SK-N-SH treated with all-trans-retinoic acid at 6 μM for 48 hours (cell line): ENCODE data around the gene TMED1.

Source experiments
- ATAC-seq: fragments of 200-7000 bp; cut with Tn5 transposase; 3 replicates; pipeline ENCODE4 v1.9.1; 2020; ENCODE audit warnings: mild to moderate bottlenecking, moderate library complexity
- ARNTL ChIP-seq: fragments of 450-650 bp; formaldehyde crosslinking; IDR thresholded peaks from 2 replicates; pipeline ENCODE4 v1.5.0; 2020; ENCODE audit warnings: low read depth, mild to moderate bottlenecking, moderate library complexity, borderline replicate concordance
- BACH2 ChIP-seq: fragments of 250-450 bp; sonication (Bioruptor Pico); IDR thresholded peaks from 2 replicates; pipeline ENCODE4 v1.9.0; 2021; ENCODE audit warnings: mild to moderate bottlenecking, borderline replicate concordance
- CSDC2 ChIP-seq: fragments of 250-450 bp; sonication (Bioruptor Pico); IDR thresholded peaks from 2 replicates; pipeline ENCODE4 v1.5.0; 2020; ENCODE audit warnings: mild to moderate bottlenecking, moderate library complexity
- GLIS3 ChIP-seq: fragments of 250-450 bp; sonication (Bioruptor Pico); IDR thresholded peaks from 2 replicates; pipeline ENCODE4 v1.5.0; 2020; ENCODE audit warnings: mild to moderate bottlenecking, moderate library complexity
- ISL1 ChIP-seq: fragments of 250-450 bp; sonication (Bioruptor Pico); IDR thresholded peaks from 2 replicates; pipeline ENCODE4 v2.1.2; 2022; ENCODE audit warnings: mild to moderate bottlenecking, moderate library complexity
- OSR1 ChIP-seq: fragments of 250-450 bp; sonication (Bioruptor Pico); IDR thresholded peaks from 2 replicates; pipeline ENCODE4 v1.8.0; 2022; ENCODE audit warnings: moderate library complexity, mild to moderate bottlenecking, inconsistent platforms
- PPARA ChIP-seq: fragments of 250-450 bp; sonication (Bioruptor Pico); IDR thresholded peaks from 2 replicates; pipeline ENCODE4 v1.5.0; 2020; ENCODE audit warnings: mild to moderate bottlenecking, borderline replicate concordance
- RARB ChIP-seq: fragments of 250-450 bp; sonication (Bioruptor Pico); IDR thresholded peaks from 2 replicates; pipeline ENCODE4 v1.8.0; 2021; ENCODE audit warnings: mild to moderate bottlenecking, moderate library complexity
- SNAI2 ChIP-seq: fragments of 250-450 bp; sonication (Bioruptor Pico); IDR thresholded peaks from 2 replicates; pipeline ENCODE4 v1.5.0; 2020; ENCODE audit warnings: mild to moderate bottlenecking, moderate library complexity
- TCF4 ChIP-seq: fragments of 250-450 bp; sonication (Bioruptor Pico); IDR thresholded peaks from 2 replicates; pipeline ENCODE4 v1.8.0; 2021; ENCODE audit warnings: mild to moderate bottlenecking, moderate library complexity, borderline replicate concordance
- TOX ChIP-seq: fragments of 250-450 bp; sonication (Bioruptor Pico); IDR thresholded peaks from 2 replicates; pipeline ENCODE4 v1.8.0; 2021; ENCODE audit warnings: mild to moderate bottlenecking, moderate library complexity, borderline replicate concordance
- ZC3H10 ChIP-seq: fragments of 250-450 bp; sonication (Bioruptor Pico); IDR thresholded peaks from 2 replicates; pipeline ENCODE4 v1.5.1; 2021; ENCODE audit warnings: mild to moderate bottlenecking, moderate library complexity
- ZFP3 ChIP-seq: fragments of 250-450 bp; sonication (Bioruptor Pico); IDR thresholded peaks from 2 replicates; pipeline ENCODE4 v1.5.0; 2020; ENCODE audit warnings: mild to moderate bottlenecking, moderate library complexity
- ZFP30 ChIP-seq: fragments of 450-650 bp; formaldehyde crosslinking; IDR thresholded peaks from 2 replicates; pipeline ENCODE4 v1.5.0; 2022; ENCODE audit warnings: mild to moderate bottlenecking, moderate library complexity
- ZNF565 ChIP-seq: fragments of 450-650 bp; formaldehyde crosslinking; conservative IDR thresholded peaks from 2 replicates; pipeline ENCODE4 v1.5.0; 2020; ENCODE audit warnings: low read depth, mild to moderate bottlenecking, moderate library complexity
- ZNF70 ChIP-seq: fragments of 450-650 bp; formaldehyde crosslinking; IDR thresholded peaks from 2 replicates; pipeline ENCODE4 v1.5.0; 2020; ENCODE audit warnings: mild to moderate bottlenecking, moderate library complexity
- ZNF8 ChIP-seq: fragments of 450-650 bp; formaldehyde crosslinking; IDR thresholded peaks from 2 replicates; pipeline ENCODE4 v1.5.0; 2020; ENCODE audit warnings: mild to moderate bottlenecking, moderate library complexity
- TF ChIP-seq, protein P1 (sequence below): fragments of 250-450 bp; sonication (Bioruptor Pico); IDR thresholded peaks from 2 replicates; pipeline ENCODE4 v1.8.0; 2021; ENCODE audit warnings: low read depth, mild to moderate bottlenecking, moderate library complexity, borderline replicate concordance
- TF ChIP-seq, protein P2 (sequence below): fragments of 250-450 bp; sonication (Bioruptor Pico); IDR thresholded peaks from 2 replicates; pipeline ENCODE4 v1.5.1; 2020; ENCODE audit warnings: low read depth, mild to moderate bottlenecking, moderate library complexity
- TF ChIP-seq, protein P3 (sequence below): fragments of 250-450 bp; sonication (Bioruptor Pico); IDR thresholded peaks from 2 replicates; pipeline ENCODE4 v1.5.0; 2020; ENCODE audit warnings: mild to moderate bottlenecking, moderate library complexity
- TF ChIP-seq, protein P4 (sequence below): fragments of 250-450 bp; sonication (Bioruptor Pico); IDR thresholded peaks from 2 replicates; pipeline ENCODE4 v1.5.1; 2021; ENCODE audit warnings: mild to moderate bottlenecking, moderate library complexity
- TF ChIP-seq, protein P5 (sequence below): fragments of 250-450 bp; sonication (Bioruptor Pico); IDR thresholded peaks from 2 replicates; pipeline ENCODE4 v1.8.0; 2020; ENCODE audit warnings: mild to moderate bottlenecking, moderate library complexity, borderline replicate concordance

TMED1 gene

DNA sequence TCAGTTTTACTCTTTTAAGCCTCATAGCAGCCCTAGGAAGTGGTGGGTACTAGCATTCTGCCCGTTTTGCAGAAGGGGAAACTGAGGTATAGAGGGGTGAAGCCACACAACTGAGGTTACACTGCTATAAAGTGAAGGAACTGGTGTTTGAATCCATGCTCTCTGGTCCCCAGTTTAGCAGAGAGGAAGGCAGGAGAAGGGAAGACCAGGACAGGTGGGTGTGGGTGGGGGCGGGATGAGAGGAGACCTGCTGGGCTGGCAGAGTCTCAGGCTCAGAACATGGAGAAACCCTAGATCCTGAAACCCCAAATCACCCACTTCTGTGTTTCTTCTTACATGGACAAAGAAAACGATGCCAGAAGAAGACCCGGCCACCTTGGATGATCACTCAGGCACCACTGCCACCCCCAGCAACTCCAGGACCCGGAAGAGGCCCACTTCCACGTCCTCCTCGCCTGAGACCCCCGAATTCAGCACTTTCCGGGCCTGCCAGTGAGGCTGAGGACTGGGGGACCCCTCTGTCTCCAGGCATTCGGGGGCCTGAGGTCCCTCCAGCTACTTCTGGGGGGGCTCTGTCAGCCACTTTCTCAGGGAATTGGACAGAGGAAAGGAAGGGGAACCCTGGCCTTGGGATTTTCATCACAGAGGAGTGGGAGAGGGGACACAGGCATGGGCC is 33.0 kb upstream of the TMED1 start:
- ATAC-seq: no peak
- TF ChIP-seq, protein P1, sequence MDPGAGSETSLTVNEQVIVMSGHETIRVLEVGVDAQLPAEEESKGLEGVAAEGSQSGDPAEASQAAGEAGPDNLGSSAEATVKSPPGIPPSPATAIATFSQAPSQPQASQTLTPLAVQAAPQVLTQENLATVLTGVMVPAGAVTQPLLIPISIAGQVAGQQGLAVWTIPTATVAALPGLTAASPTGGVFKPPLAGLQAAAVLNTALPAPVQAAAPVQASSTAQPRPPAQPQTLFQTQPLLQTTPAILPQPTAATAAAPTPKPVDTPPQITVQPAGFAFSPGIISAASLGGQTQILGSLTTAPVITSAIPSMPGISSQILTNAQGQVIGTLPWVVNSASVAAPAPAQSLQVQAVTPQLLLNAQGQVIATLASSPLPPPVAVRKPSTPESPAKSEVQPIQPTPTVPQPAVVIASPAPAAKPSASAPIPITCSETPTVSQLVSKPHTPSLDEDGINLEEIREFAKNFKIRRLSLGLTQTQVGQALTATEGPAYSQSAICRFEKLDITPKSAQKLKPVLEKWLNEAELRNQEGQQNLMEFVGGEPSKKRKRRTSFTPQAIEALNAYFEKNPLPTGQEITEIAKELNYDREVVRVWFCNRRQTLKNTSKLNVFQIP: no peak
- no peak for TF ChIP-seq ZC3H10
- TF ChIP-seq RARB: no peak
- TF ChIP-seq, protein P2, sequence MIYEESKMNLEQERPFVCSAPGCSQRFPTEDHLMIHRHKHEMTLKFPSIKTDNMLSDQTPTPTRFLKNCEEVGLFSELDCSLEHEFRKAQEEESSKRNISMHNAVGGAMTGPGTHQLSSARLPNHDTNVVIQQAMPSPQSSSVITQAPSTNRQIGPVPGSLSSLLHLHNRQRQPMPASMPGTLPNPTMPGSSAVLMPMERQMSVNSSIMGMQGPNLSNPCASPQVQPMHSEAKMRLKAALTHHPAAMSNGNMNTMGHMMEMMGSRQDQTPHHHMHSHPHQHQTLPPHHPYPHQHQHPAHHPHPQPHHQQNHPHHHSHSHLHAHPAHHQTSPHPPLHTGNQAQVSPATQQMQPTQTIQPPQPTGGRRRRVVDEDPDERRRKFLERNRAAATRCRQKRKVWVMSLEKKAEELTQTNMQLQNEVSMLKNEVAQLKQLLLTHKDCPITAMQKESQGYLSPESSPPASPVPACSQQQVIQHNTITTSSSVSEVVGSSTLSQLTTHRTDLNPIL: no peak
- no peak for TF ChIP-seq GLIS3
- TF ChIP-seq ZNF565: no peak
- TF ChIP-seq, protein P3, sequence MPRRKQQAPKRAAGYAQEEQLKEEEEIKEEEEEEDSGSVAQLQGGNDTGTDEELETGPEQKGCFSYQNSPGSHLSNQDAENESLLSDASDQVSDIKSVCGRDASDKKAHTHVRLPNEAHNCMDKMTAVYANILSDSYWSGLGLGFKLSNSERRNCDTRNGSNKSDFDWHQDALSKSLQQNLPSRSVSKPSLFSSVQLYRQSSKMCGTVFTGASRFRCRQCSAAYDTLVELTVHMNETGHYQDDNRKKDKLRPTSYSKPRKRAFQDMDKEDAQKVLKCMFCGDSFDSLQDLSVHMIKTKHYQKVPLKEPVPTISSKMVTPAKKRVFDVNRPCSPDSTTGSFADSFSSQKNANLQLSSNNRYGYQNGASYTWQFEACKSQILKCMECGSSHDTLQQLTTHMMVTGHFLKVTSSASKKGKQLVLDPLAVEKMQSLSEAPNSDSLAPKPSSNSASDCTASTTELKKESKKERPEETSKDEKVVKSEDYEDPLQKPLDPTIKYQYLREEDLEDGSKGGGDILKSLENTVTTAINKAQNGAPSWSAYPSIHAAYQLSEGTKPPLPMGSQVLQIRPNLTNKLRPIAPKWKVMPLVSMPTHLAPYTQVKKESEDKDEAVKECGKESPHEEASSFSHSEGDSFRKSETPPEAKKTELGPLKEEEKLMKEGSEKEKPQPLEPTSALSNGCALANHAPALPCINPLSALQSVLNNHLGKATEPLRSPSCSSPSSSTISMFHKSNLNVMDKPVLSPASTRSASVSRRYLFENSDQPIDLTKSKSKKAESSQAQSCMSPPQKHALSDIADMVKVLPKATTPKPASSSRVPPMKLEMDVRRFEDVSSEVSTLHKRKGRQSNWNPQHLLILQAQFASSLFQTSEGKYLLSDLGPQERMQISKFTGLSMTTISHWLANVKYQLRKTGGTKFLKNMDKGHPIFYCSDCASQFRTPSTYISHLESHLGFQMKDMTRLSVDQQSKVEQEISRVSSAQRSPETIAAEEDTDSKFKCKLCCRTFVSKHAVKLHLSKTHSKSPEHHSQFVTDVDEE (CRISPR knock-in tag): no peak
- TF ChIP-seq TCF4 (CRISPR knock-in tag): no peak
- TF ChIP-seq ZFP3 (CRISPR knock-in tag): no peak
- TF ChIP-seq OSR1 (CRISPR knock-in tag): no peak
- TF ChIP-seq ARNTL: no peak
- no peak for TF ChIP-seq ZNF8 (CRISPR knock-in tag)
- no peak for TF ChIP-seq CSDC2 (CRISPR knock-in tag)
- no peak for TF ChIP-seq PPARA
- no peak for TF ChIP-seq ZFP30

DNA sequence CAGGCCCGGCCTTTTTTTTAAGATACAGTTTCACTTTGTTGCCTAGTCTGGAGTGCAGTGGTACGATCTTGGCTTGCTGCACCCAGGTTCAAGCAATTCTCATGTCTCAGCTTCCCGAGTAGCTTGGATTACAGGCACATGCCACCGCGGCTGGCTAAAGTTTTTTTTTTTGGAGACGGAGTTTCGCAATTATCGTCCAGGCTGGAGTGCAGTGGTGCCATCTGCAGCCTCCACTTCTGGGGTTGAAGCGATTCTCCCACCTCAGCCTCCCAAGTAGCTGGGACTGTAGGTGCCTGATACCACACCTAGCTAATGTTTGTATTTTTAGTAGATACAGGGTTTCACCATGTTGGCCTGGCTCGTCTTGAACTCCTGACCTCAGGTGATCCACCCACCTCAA is 30.5 kb upstream of the TMED1 start:
- no peak for ATAC-seq
- no peak for TF ChIP-seq ZFP3 (CRISPR knock-in tag)
- TF ChIP-seq GLIS3: no peak
- TF ChIP-seq RARB: no peak
- TF ChIP-seq, protein P4, sequence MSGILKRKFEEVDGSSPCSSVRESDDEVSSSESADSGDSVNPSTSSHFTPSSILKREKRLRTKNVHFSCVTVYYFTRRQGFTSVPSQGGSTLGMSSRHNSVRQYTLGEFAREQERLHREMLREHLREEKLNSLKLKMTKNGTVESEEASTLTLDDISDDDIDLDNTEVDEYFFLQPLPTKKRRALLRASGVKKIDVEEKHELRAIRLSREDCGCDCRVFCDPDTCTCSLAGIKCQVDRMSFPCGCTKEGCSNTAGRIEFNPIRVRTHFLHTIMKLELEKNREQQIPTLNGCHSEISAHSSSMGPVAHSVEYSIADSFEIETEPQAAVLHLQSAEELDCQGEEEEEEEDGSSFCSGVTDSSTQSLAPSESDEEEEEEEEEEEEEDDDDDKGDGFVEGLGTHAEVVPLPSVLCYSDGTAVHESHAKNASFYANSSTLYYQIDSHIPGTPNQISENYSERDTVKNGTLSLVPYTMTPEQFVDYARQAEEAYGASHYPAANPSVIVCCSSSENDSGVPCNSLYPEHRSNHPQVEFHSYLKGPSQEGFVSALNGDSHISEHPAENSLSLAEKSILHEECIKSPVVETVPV: no peak
- TF ChIP-seq, protein P3 (CRISPR knock-in tag): no peak
- TF ChIP-seq BACH2 (CRISPR knock-in tag): no peak
- no peak for TF ChIP-seq ISL1 (CRISPR knock-in tag)
- TF ChIP-seq ZC3H10: no peak
- TF ChIP-seq, protein P5, sequence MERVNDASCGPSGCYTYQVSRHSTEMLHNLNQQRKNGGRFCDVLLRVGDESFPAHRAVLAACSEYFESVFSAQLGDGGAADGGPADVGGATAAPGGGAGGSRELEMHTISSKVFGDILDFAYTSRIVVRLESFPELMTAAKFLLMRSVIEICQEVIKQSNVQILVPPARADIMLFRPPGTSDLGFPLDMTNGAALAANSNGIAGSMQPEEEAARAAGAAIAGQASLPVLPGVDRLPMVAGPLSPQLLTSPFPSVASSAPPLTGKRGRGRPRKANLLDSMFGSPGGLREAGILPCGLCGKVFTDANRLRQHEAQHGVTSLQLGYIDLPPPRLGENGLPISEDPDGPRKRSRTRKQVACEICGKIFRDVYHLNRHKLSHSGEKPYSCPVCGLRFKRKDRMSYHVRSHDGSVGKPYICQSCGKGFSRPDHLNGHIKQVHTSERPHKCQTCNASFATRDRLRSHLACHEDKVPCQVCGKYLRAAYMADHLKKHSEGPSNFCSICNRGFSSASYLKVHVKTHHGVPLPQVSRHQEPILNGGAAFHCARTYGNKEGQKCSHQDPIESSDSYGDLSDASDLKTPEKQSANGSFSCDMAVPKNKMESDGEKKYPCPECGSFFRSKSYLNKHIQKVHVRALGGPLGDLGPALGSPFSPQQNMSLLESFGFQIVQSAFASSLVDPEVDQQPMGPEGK (CRISPR knock-in tag): no peak
- no peak for TF ChIP-seq TOX (CRISPR knock-in tag)
- no peak for TF ChIP-seq ARNTL
- TF ChIP-seq OSR1 (CRISPR knock-in tag): no peak
- TF ChIP-seq, protein P1: no peak
- TF ChIP-seq, protein P2: no peak
- TF ChIP-seq TCF4 (CRISPR knock-in tag): no peak
- no peak for TF ChIP-seq ZNF70 (CRISPR knock-in tag)
- TF ChIP-seq SNAI2: no peak
- no peak for TF ChIP-seq ZFP30
- TF ChIP-seq, all 23 proteins: peak for 0
